ENCODE measurements around the gene POLR3K.

Gene POLR3K

GRCh38 chr16:78444-79150, 25.2 kb upstream of the POLR3K start:
- no peak for DNase-seq (ENCODE audit: low spot score)

- DNase-seq (ENCODE audit: low spot score) = peak; percentile 79
Measured at GRCh38 chr16:77807-78443, 24.5 kb upstream of the POLR3K start, which contains the start of gene MPG. TSS of gene MPG (plus strand) at chr16:78225. CDS start at chr16:78310, 85 bp downstream.

- DNase-seq (ENCODE audit: low spot score) = peak; percentile 10
Measured at GRCh38 chr16:77273-77806, 23.9 kb upstream of the POLR3K start.

- no peak for DNase-seq (ENCODE audit: low spot score)
Measured at GRCh38 chr16:76535-77272, 23.3 kb upstream of the POLR3K start.

DNA sequence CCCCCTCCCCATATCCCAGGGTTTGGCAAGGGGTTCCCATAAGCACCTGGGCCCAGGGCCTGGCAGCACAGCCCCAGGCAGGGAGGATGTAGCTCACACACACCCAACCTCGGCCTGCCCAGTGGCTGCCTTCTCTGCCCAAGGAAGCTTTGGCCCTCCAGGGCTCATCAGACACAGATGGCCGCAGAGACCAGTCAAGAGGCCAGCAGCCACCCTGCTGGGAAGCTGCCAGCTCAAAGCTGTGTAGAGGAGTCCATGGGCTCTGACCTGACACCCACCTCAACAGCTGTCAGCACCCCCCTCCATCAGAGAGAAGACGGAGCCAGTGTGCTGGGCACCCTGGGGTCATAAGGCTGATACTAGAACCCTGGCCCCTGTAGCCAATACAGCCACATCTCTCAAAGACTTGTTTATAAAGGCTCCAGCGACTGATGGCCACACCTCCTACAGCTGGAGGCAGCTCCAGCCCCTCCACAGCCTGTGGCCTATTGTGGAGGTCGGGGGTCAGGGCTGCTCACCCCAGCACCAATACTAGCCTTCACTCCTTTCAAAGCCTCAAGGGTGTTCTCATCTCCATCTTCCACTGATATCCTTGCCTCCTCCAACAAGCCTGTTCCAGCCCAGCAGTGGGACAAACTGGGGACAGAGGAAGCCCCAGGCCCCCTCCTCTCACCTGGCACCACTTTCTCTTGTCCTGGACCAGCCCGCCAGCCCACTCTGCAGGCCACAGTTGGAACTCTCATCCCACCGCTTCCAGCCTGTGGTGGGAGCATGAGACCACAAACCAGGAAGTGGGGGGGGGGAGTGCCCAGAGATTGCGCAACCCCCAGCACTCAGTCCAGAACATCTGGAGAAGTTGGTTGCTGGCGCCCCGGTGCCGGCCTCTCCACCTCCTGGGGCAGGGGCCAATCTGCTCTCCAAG, 22.4 kb upstream of the POLR3K start:
- DNase-seq (ENCODE audit: low spot score) = no peak

DNA sequence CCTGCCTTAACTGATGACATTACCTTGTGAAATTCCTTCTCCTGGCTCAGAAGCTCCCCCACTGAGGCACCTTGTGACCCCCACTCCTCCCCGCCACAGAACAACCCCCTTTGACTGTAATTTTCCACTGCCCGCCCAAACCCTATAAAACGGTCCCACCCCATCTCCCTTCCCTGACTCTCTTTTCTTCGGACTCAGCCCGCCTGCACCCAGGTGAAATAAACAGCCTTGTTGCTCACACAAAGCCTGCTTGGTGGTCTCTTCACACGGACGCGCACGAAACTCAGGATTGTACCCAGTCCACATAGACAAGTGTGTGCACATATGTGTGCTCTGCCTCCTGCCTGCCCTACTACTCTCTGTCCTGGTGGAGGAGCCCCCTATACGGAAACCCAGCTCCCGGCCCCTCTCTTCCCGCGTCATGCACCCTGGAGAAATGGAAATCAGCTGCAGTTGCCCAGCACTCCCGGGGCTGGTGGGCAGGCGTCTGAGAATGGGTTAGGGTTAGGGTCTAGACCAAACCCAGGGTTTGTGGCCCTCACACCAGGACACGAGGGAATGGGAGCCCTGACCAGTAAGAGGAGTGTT, 21.4 kb upstream of the POLR3K start:
- no peak for DNase-seq (ENCODE audit: low spot score)

DNA sequence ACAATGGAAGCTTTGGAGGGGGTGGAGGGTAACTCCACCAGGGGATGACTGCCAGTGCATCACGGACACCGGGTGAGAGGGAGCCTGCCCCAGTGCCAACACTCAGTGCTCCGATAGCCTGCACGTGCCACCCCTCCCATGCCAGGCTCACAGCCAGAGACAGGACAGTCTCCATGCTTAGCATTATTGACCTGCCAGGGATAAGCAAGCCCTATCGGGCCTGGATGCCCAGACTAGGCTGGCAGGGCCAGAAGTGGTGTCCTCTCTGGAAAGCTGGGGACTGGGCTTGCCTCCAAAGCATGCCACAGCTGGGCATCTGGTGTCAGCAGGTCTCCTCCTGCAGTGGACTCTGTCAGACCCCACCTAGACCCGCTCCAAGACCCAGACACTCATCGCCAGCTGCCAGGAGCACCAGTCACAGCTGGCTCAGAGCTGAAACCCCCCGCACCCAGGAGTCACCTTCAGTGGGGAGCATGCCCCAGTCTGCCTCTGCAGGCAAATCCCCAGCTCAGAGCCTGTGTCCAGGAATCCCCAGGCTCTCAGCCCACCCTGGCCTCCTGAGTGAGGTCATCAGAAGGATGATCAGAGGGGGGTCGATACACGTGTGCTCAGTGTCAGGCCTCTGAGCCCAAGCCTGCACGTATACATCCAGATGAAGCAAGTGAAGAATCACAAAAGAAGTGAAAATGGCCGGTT, 20.8 kb upstream of the POLR3K start:
- DNase-seq (ENCODE audit: low spot score) = no peak

GRCh38 chr16:72561-73548, 19.4 kb upstream of the POLR3K start, which contains the start of gene RHBDF1:
TSS of gene RHBDF1 (minus strand) at chr16:72631. CDS start at chr16:65015, 7,616 bp downstream.
- no peak for DNase-seq (ENCODE audit: low spot score)

DNA sequence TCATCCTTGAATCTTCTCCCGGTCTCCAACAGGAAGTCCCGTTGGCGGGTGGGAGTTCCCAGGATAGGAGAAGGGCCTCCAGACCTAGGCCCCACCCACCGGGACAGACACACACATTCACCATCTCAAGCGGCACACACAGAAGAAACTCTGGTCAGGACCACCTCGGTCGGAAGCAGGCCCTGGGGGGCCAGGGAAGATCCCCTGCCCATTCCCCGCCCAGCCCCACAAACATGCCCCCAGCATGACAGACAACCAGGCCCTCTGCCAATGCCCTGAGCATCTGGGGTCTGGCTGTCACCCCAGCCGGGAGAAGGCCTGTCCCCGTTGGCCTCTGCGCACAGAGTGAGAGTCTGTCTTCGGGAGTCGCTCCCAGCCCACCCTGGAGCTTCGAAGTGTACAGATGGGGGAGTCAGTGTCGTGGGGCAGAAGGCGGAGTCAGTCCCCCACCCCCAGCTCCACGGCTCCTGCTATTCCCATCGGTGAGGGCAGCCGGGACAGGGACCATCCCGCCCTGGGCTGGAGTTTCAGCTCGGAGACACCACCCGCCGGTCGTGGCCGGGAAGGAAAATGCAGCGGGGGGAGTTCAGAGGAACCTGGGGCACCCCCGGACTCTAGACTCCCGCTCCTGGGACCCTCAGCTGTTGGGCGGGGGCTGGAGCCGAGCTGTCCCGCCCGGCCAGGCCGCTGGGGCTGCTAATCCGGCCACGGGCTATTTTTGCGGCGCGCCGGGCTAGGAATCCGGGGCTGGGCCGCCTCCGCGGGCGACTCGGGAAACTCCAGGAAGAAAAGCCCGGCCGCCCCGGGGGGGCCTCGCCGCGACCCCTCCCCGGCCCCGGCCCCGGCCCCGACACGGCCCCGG, 18.4 kb upstream of the POLR3K start:
- no peak for DNase-seq (ENCODE audit: low spot score)

DNA sequence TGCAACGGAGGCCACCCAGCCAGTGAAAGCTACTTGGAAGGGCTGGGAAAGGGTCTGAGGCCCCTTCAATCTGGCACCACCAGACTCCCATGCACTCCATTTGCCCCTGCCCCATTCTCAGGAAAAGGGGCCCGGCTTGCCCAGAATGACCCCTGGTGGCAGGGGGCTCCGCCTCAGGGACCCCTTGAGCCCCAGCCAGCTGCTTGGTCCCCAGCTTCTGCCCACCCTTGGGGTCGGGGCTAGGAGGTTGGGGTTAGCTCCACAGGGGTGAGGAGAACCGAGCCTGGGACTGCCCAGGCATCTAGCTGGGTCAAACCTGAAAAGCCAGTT, 17.8 kb upstream of the POLR3K start:
- DNase-seq (ENCODE audit: low spot score) = no peak

DNA sequence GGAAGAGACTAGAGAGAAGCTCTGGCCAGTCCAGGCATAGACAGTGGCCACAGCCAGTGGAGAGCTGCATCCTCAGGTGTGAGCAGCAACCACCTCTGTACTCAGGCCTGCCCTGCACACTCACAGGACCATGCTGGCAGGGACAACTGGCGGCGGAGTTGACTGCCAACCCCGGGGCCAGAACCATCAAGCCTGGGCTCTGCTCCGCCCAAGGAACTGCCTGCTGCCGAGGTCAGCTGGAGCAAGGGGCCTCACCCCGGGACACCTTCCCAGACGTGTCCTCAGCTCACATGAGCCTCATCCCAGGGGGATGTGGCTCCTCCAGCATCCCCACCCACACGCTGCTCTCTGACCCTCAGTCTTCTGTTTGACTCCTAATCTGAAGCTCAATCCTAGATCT, 15.8 kb upstream of the POLR3K start:
- DNase-seq (ENCODE audit: low spot score) = no peak

DNA sequence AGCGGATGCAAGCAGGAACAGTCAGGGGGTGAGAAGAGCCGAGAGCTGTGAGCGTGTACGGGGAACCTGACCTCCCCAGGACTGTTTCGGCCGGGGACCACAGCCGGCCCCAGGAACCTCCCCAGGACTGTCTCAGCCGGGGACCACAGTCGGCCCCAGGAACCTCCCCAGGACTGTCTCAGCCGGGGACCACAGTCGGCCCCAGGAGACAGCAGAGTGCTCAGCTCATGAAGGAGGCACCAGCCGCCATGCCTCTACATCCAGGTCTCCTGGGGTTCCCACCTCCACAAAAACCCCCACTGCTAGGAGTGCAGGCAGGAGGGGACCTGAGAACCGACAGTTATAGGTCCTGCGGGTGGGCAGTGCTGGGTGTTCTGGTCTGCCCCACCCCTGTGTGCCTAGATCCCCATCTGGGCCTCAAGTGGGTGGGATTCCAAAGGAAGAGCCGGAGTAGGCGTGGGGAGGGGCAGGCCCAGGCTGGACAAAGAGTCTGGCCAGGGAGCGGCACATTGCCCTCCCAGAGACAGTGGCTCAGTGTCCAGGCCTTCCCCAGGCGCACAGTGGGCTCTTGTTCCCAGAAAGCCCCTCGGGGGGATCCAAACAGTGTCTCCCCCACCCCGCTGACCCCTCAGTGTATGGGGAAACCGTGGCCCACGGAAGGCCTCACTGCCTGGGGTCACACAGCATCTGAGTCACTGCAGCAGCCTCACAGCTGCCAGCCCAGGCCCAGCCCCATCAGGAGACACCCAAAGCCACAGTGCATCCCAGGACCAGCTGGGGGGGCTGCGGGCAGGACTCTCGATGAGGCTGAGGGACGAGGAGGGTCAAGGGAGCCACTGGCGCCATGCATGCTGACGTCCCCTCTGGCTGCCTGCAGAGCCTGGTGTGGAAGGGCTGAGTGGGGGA, 14.7 kb upstream of the POLR3K start:
- no peak for DNase-seq (ENCODE audit: low spot score)

DNA sequence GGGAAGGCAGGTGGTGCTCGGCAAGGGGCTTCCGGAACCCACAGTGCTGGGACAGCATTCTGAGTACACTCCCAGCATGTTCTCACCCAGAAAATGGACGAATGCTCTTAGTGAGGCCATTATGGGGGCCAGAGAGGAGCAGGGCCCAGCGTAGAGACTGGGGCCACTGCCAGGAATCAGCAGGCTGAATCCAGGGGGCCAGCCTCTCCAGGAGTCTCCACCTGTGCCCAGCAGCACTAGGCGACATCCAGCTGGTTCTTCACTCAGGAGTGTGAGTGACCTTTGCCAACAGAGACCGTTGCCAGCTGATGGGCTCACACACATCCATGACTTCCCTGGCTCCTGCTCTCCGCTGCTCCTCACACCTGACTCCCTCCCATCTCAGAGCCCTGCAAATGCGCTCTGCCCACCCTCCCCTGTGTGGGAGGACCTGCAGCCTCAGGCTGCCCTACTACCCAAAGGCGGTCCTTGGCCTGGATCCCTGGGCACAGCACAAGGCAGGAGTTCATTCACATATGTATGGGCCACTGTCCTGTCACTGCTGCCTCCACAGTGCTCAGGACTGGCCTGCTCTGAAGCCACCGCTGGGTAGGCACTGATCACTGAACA, 13.9 kb upstream of the POLR3K start:
- no peak for DNase-seq (ENCODE audit: low spot score)

DNA sequence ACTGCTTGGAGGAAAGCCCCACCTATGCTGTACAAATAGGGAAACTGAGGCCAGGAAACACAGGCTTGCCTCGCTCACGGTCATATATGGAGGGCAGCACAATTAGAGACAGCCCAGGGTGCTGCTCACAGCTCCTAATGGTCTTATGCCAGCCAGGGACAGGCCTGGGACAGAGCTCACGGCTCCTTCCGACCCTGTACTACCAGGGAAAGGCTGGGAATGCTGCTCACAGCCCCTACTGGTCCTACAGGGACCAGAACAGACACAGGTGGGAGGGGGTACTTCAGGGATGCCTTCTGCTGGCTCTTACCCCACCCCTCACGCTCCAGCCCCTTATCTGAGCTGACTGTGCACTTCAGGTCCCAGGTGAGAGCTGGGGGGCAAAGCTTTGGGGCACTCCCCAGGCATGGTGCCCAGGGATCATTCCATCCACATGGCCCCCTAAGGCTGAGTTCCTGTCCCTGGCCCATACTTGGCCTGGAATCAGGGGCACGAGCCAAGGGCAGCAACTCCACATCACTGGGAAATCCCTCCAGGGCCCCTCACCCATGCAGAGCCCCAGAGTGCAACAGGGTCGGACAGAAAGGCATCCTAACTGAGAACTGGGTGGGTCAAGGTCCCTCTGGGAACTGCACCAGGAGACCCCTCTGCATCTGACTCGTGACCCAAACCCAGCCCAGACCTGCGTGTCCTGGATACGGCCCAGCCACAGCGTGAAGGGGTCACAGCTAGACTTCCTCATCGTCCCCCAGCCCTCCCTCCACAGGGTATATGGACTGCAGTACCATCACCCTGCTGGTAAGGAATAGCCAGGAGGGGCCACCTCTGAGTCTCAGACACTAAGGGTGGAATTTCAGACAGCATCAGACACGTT, 13.1 kb upstream of the POLR3K start:
- no peak for DNase-seq (ENCODE audit: low spot score)

DNA sequence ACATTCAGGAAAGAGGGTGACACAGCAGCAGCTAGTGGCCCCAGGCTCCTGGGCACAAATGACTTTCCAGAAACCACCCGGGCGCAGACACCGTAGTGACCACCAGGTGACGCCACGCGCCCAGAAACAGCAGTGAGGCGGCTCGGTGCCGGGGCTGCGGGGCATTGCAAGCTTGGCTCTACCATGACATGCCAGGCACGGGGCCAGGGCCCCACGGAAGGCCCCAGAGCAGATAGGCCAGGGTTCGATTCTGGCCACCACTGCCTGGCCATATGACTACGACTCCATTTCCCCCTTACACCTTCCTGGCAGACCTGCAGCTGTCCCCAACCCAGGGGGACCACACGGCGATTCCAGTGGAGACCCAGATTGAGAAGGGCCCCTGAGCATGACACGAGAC, 12.3 kb upstream of the POLR3K start:
- DNase-seq (ENCODE audit: low spot score) = peak; percentile 83

GRCh38 chr16:64914-65255, 11.5 kb upstream of the POLR3K start:
- DNase-seq (ENCODE audit: low spot score) = no peak
